ENCODE results near the gene LMTK3.

- TF ChIP-seq CTCF (conservative IDR thresholded peaks at IDR 0.05 in 1 of 2, IDR thresholded peaks at IDR 0.05 in 1 of 2; ENCODE audit: low read depth in 1 of 2, low read length in 2 of 2) (no peak), EZH2 (IDR thresholded peaks at IDR 0.05; ENCODE audit: low read length, missing control alignments) (no peak)
Observed at GRCh38 chr19:48455908-48456562, 55.6 kb downstream of the LMTK3 start.
